NCI-H187 (cell line): ENCODE measurements around the gene ANKRD49.

Source experiments
- DNase-seq, 2 experiments: peaks; one replicate each; lab custom pipeline; 2025; lab: John Stamatoyannopoulos, UW

ANKRD49 gene

DNA sequence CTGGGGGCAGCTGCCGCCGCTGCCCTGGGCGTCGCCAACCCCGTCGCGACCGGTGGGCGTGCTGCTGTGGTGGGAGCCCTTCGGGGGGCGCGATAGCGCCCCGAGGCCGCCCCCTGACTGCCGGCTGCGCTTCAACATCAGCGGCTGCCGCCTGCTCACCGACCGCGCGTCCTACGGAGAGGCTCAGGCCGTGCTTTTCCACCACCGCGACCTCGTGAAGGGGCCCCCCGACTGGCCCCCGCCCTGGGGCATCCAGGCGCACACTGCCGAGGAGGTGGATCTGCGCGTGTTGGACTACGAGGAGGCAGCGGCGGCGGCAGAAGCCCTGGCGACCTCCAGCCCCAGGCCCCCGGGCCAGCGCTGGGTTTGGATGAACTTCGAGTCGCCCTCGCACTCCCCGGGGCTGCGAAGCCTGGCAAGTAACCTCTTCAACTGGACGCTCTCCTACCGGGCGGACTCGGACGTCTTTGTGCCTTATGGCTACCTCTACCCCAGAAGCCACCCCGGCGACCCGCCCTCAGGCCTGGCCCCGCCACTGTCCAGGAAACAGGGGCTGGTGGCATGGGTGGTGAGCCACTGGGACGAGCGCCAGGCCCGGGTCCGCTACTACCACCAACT lies 51.0 kb downstream of the ANKRD49 start:
- DNase-seq, result no peak

DNA sequence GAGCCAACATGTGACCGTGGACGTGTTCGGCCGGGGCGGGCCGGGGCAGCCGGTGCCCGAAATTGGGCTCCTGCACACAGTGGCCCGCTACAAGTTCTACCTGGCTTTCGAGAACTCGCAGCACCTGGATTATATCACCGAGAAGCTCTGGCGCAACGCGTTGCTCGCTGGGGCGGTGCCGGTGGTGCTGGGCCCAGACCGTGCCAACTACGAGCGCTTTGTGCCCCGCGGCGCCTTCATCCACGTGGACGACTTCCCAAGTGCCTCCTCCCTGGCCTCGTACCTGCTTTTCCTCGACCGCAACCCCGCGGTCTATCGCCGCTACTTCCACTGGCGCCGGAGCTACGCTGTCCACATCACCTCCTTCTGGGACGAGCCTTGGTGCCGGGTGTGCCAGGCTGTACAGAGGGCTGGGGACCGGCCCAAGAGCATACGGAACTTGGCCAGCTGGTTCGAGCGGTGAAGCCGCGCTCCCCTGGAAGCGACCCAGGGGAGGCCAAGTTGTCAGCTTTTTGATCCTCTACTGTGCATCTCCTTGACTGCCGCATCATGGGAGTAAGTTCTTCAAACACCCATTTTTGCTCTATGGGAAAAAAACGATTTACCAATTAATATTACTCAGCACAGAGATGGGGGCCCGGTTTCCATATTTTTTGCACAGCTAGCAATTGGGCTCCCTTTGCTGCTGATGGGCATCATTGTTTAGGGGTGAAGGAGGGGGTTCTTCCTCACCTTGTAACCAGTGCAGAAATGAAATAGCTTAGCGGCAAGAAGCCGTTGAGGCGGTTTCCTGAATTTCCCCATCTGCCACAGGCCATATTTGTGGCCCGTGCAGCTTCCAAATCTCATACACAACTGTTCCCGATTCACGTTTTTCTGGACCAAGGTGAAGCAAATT lies 51.7 kb downstream of the ANKRD49 start:
- no peak for DNase-seq

DNA sequence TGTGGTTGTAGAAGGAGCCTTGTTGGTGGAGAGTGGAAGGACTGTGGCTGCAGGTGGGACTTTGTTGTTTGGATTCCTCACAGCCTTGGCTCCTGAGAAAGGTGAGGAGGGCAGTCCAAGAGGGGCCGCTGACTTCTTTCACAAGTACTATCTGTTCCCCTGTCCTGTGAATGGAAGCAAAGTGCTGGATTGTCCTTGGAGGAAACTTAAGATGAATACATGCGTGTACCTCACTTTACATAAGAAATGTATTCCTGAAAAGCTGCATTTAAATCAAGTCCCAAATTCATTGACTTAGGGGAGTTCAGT lies 52.3 kb downstream of the ANKRD49 start:
- DNase-seq, result no peak

DNA sequence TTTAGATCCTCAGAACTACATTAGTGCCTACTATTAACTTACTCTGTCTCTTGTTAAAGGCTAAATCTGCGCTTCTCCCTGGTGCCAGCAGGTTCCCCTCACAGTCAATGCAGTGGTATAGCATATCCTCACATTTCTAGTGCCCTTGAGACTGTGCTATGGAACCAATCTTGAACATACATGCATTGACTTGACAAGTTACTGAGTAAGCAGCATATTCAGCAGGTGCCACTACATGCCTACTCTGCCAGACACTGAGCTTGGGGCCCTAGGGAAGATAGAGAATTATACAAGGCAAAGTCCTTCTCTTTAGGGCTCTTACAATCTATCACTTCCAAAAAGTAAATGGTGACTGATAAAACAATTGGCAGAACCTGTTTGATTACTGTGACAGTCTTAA lies 53.1 kb downstream of the ANKRD49 start:
- DNase-seq, result peak in 1 of 2 experiments; percentile 9

DNA sequence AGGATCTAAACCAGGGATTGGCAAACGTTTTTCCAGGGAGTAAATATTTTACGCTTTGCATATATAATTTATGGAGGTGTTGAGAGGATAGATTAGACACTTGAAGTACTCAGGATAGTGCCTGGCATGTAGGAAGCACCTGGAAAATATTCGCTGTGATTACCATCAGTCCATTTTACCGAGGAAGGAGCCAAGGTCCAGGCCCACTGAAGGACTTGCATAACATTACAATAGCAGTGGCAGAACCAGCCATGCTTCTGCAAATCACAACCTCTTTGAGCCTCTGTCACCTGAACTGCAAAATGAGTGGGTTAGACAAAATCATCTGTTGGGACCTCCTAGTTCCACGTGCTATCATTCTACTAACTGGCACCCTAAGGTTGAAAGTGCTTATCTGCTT lies 55.4 kb downstream of the ANKRD49 start:
- DNase-seq, result no peak
